HG02610 (cell line): ENCODE data around the gene NUDT14.

Experiments
- ATAC-seq: cut with Tn5 transposase; IDR thresholded peaks from one replicate; pipeline ENCODE4 v1.9.1; 2021; ENCODE audit warnings: mild to moderate bottlenecking, moderate library complexity; ENCODE audit not compliant: unreplicated experiment

The NUDT14 gene

DNA sequence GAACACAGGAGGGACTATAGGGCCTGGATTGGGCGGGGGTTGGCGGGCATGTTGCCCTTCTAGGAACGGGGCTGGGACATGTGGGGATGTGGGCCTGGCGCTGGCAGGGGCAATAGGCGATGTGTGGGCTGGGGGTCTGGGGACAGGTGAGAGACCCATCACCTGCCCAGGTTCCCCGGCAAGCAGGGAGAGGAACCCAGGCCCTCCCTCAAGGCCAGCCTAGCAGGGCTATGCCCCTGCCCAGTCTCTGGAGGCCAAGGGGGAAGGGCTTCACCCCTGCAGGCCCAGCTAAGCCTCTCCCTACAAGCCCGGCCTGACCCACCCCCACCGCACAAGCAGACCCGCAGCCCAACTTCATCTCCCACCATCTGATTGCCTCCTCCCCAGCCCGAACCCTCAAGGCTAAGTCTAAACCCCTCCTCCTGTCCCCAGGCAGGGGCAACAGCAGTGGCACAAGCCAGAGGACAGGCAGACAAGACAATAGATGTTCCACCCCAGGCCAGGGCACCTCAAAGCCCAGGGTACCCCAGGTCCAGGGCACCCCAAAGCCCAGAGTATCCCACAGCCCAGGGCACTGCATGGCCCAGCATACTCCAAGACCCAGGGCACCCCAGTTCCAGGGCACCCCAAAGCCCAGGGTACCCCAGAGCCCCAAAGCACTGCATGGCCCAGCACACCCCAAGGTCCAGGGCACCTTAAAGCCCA, 19.0 kb downstream of the NUDT14 start:
- peak; percentile 47 for ATAC-seq

DNA sequence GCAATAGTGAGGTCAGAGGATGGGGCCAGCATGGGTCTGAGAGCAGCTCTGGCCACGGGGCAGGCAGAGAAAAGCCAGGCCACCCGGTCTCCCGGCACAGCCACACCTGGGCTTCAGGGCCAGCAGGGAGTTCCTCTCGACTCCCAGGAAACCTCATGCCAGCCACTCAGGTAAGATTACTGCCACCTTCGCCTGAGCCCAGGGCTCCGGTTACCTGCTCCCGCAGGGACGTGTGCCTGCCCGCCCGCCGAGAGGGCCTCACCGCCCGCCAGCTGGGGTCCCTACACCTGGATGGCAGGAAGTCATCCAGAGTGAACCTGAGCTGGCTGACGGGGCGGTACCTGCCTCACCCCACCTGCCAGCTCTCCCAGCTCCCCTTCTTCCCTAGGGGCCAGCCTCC, 19.8 kb downstream of the NUDT14 start:
- no peak for ATAC-seq

DNA sequence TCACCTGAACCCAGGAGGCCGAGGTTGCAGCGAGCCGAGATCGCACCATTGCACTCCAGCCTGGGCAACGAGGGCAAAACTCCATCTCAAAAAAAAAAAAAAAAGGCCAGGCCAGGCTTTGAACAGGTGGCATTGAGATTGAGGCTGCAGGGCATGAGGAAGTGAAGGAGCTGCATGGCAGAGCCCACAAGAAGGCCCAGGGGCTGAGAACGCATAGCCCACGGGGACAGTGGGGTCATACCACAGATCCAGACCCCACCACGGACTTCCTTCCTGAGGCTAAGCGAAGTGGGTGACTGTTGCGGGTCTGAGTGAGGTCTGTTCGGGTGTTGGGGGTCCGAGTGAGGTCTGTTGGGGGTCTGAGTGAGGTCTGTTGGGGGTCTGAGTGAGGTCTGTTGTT, 20.3 kb downstream of the NUDT14 start:
- ATAC-seq: no peak

DNA sequence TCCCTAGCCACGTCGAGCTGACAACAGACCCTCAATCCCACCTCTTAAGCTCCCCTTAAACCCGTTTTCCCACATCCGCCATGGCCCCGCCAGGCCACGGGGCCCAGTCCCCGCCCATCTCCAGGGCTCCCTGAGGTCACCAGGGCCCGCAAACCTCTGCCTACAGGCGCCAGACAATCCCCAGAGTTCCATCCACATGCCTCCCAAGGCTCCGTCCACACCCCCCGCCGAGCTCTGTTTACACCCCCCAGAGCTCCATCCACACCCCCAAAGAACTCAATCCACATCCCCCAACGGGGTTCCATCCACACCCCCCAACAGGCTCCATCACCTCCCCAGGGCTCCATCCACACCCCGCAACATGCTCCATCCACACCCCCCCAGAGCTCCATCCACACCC, 21.8 kb downstream of the NUDT14 start:
- no peak for ATAC-seq

DNA sequence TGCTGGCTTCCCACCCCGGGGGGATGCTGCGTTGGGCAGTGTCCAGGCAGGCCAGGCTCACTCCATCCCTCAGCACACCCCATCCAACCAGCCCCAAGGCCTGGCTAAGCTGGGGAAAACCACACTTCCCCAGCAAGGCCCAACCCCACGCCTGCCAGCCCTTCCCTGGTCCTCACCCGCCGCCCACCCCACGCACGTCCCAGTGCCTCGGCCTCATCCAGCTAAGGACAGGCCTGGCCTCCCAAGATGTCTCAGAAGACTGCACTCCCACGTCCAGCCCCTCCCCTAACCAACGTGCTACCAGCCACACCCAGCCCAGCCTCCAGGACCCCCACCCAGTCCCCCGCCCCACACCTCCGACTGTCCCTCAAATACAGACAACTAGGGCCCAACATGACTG, 22.3 kb downstream of the NUDT14 start:
- ATAC-seq: no peak

DNA sequence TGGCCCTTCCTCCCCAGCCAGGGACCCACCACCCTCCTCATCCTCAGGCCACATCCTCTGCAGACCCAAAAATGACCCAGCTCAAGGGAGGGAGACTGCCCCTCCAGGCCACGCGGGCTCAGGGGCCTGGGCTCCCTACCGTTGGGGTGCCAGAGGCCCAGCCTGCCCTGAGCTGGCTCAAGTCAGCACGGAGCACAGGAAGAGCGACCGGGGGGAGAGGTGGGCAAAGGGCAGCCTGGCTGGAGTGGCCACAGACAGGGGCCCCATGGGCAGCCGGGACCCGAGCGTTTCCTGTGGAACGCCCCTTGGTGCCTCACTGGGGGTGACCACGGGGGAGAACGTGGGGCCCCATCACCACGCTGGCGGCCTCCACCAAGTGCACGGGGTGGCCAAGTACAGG, 23.2 kb downstream of the NUDT14 start:
- no peak for ATAC-seq

DNA sequence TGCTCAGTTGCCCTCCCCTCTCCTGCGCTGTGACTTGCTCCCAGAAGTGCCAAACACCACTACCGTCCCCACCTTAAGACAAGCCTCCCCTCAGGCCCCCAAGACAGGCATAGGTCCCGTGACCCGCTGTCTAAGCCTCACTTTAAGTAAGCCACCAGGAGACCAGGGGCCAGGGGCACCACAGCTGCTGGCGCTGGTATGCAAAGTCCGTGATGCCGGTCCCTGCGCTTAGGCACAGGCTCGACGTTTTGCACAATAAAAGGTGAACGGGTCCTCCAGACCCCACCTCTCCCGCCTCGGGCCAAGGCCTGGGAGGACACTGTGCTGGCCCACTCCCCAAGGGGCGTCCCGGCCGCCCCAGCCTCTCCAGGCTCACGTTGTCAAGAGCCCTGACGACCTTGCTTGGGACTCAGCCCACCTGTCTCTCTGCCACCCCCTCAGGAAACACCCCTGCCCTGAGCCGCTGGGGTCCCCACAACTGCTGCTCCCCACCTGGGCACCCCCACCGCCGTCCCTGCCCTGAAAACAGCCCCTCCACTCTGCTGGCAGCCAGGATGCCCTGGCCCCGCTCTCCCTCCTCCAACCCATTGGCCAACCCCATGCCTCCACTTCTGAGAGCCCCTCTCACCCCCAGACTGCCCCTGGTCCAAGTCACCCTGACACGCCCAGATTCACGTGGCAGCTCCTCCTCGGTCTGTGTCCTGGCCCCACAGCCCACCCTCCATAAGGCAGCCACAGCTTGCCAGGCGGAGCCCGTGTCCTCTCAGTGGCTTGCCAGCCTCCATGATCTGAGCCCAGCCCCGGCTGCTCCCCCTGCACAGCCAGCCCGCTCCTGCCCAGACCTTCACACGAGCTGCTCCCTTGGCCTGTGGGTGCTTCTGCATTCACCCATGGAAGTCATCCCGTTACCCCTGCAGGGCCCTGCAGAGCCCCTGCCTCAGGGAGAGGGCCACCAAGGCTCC, 24.4 kb downstream of the NUDT14 start:
- no peak for ATAC-seq

DNA sequence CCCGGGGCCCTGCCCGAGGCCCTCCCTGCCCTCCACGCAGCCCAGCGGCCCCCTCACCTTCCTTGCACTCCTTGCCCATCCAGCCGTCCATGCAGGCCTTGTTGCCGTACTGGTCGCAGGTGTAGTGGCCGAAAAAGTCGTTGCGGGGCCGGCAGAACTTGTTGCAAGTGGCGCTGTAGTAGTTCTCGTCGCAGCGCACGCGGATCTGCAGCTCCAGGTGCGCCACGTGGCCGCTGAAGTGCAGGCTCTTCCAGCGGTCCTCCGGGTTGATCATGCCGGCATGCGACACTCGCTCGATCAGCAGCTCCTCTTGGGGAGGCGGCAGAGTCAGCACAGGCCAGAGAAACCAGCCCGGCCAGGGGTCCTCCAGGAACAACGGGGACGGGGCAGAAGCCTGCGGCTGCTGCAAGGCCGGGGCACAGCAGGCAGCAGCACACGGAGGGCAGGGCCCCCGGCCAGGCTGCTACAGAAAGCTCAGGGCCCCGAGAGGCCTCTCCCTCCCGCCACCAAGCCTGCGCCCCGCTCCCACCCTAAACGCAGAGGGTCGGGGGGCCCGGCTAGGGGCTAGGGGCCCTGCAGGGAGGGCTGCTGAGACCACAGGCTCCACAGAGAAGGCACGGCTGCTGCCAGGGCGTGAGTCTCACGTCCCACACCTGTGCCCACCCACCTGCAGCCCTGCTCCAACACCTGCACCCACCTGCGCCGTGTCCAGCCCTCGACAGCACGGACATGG, 25.3 kb downstream of the NUDT14 start:
- no peak for ATAC-seq

DNA sequence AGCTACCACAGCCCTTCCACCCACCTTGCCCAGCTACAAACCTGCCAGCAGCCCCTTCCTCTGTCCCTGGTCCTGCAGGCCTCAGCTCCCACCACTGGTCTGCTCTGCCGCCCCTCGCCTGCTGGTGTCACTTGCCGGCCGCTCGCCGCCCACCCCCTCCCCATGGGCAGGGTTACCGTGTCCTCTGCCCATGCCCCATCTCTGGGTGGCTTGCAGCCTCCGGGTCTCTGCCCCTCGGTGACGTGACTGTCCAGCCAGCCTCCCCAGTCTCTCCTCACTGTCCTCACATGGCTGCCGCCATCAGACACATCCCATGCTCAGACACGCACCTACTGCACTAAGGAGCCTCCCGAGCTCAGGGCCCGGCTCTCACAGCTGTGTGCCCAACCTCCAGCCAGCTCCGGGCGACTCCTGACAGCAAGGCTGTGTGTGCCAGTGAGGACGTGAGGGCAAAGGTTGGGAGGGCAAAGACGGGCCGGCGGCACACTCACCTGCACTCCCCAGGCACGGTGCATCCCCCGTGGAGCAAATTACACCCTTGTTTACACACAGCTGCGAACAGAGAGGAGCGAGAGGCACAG, 26.0 kb downstream of the NUDT14 start:
- ATAC-seq: no peak

DNA sequence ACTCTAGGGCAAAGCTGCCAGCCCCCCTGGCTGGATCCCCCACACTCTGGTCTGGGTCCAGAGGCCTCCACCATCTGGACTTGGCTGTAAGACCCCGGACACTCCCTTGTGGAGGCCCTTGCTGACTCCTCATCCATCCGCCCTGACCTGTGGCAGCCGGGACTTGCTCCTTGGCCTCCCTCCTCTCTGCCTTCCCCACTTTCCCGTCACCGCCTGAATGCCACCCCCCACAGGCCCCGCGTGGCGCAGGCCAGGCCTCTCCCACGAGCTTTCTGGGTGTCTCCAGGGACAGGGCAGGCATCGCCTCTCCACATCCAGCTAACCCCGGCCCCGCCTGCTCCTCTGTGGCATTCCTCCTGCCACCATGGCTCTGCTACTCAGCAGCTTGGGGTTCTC, 26.6 kb downstream of the NUDT14 start:
- no peak for ATAC-seq

DNA sequence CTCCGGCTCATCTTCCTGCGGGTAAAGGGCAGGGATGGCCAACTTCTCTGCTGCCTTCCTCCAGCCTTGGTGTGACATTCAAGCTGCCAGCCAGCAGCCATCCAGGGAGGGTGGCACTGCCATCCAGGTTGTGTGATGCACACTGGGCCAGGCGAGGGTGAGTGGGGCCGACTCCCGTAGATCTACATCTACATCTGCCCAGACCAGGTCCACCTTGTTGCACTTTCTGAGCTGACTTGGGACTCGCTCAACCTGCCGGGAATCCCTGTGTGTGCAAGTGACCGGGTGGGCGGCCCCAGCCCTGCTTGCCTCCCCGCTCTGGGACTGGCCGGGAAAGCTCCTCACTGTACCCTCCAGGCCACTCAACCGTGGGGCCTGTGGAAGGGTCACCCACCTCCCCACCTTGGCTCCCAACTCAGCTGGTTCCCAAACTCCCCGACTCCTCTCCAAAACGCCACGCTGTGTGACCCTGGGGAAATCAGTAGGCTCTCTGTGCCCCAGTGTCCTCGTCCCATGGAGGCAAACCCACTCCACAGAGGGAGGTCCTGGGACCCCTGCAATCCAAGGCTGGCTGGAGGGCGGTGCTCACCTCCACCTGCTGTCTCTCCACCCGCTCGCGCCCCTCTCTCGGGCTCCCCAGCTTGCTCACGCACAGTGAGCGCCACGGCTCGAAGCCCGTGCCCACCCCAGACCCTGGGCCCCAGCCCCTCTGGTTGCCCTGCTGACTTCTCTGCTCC, 27.2 kb downstream of the NUDT14 start:
- ATAC-seq: no peak

DNA sequence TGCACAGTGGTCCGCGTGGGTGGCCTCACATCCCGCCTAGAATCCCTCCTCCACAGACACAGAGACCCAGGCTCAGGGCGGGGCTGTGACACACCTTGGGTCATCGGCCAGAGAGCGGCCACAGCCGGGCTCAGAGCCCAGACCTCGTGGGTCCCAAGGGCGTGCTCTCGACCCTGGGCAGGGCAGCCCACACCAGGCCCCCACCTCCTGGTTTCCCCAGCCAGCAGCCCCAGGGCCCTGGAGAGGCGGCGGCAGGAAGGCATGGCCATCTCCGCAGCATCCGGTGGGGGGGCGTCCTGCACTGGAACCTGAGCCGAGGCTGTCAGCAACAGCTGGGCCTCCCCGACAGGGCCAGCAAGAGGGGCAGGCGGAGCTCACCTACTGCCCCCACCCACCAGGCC, 27.8 kb downstream of the NUDT14 start:
- no peak for ATAC-seq

DNA sequence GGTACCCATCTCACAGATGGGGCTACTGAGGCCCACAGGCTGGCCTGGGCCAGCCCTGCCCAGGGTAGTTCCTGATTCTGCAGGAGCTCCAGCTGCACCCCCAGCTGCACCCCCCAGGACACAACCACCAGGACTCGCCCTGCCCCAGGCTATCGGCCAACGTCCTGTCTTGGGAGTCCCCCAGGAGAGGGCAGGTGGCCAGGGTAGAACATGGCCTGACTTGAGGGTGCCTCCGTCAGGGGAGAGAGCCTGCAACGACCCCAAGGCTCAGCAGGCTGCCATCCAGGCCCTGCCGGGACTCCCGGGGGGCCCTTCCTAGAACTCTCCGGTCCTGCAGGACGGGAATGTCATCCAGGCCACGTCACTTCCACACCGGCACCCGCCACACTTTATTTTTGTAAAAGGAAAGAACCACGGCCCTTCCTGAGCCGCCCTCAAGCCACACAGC, 28.3 kb downstream of the NUDT14 start:
- ATAC-seq: no peak

DNA sequence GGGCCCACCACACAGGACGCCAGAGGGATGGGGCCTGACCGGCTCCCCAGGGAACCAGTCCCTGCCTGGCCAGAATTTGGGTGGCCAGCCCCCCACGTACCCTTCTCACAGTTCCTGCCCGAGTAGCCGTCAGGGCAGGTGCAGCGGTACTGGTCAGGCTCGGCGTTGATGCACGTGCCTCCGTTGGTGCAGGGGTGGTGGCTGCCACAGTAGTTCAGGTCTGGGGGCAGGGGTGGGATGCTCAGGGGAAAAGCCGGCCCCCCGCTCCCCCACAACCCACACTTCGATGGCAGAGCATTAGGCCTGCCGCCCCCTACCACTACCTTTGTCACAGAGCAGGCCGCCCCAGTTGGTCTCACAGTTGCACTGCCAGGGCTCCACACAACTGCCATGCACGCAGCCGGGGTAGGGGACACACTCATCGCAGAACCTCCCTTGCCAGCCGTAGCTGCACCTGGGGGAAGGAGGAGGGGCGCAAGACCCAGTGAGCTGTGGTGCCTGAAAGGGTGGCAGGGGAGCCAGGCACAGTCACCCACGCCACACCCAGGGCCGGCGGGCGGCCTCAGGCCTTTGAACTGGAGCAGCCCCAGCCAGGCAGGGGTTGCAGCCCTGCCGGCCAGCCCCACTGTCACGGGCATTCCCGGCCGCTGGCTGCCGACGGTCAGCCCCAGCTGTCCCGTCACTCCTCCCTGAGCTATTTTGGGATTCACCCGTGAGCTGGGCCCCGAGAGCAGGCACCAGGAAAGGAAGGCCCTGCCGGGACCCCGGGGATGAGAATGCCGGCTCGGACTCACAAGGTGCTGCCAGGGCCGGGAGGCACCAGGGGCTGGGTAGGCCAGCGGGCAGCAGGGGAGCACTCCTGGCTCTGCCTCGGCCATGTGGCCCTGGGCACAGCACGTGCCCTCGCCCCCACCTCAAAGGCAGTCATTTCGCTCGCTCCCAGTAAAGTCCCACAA, 29.0 kb downstream of the NUDT14 start:
- ATAC-seq: no peak

DNA sequence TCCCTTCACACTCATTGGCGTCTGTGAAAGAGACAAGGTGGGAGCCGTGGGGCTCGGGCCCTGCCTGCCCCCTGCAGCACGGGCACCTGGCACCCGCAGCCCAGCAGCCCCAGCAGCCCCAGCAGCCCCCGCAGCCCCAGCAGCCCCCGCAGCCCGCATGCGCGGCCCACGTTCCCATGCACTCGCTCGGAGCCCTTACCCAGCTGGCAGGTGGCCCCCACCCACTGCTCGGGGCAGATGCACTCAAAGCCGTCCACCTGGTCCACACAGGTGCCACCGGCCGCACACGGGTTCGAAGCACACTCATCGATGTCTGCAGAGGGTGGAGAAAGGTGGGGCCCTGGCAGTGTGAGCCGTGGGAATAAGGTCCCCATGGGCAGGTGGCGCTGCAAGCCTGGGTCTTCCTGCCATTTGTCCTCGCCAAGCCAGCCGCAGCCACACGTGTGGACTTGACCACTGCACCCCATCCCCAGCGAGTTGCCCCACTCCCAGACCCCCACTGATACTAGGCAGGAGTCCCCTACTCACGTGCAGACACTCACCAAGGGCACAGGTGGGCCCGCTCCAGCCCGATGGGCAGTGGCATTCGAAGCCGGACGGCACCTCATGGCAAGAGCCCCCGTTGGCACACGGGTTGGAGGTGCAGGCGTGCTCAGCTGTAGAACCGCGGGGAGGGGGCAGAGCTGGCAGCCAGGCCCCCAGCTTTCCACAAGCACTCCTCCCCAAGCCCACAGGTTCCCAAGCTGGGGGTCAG, 29.9 kb downstream of the NUDT14 start:
- no peak for ATAC-seq

DNA sequence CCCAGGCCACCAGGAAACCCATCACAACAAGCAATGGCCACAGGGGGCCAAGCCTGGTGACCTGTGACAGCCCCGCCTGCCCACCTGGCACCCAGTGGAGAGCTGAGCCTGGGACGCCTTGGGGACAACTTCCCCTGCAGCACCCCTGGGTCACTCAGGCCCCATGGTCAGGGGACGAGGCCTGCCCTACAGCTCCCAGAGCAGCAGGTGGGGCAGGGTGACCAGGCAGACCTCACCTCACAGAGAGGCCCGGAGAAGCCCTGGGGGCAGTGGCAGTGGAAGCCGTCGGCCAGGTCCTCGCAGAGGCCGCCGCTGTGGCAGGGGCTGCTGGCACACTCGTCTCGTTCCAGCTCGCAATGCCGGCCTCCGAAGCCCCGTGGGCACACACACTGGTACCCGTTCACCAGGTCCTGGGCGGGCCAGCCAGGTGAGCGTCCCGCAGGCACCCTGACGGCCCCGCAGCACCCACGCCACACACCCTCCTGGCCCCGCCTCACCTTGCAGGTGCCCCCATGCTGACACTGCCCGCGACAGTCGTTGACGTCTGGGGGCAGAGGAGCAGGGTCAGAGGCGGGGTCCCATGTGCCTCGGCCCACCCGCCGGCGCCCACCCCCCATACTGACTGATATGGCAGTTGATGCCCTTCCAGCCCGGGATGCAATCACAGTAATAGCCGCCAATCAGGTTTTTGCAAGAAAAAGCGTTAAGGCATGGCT, 30.6 kb downstream of the NUDT14 start:
- no peak for ATAC-seq

DNA sequence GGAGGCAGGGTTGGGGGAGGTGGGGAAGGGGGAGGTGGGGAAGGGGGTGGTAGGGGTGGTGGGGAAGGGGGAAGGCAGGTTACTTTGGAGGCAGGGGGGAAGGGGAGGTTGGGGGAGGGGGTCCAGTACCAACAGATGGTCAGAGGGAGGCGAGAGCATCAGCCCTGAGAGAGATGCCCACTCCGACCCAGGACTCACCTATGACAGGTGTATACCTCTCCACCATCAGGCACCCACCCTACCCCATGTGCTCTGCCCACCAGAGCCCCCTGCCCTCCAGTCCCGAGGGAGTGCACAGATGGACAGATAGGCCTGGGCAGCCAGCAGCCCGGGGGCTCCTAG, 31.1 kb downstream of the NUDT14 start:
- no peak for ATAC-seq

DNA sequence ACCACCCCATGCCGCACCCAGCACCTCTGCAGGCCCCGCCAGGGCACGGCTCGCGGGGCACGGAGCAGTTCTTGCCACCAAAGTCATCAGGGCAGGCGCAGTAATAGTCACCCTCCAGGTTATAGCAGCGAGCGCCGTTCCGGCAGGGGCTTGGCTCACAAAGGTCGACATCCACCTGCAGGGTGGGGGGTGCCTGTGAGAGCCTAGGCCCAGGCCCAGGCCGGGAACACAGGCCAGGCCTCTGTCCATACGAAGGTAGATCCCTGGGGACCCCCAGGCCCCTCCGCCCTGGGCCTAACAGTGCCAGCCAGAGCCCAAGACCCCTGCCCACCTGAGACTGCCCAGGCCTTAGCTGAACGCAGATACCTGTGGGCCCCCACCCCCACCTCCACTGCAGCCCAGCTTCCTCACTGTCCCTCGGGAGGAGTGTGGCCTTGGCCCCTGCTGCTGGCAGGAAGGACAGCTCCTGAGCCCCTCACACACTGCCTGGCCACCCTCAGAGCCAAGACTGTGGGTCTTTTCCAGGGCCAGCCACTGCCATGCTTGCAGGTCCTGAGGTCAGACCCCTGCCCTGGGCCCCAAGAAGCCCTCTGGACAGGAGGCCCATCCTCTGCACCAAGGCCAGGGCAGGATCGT, 31.8 kb downstream of the NUDT14 start:
- ATAC-seq: no peak
